Fibroblast of skin of right biceps (primary cell): ENCODE measurements around the gene CEL.

ENCODE experiments used
- DNase-seq: peaks from one replicate; pipeline ENCODE4 v3.0.0-alpha.2; 2013

Gene CEL

GRCh38 chr9:133106511-133107244, 44.9 kb downstream of the CEL start:
- no peak for DNase-seq

- no peak for DNase-seq
Measured at GRCh38 chr9:133107245-133107722, 45.5 kb downstream of the CEL start.

- no peak for DNase-seq
Measured at GRCh38 chr9:133107961-133108793, 46.4 kb downstream of the CEL start.

GRCh38 chr9:133108794-133109641, 47.2 kb downstream of the CEL start:
- no peak for DNase-seq

GRCh38 chr9:133109931-133110650, 48.3 kb downstream of the CEL start:
- no peak for DNase-seq

GRCh38 chr9:133111808-133112662, 50.3 kb downstream of the CEL start:
- no peak for DNase-seq

GRCh38 chr9:133112663-133113026, 50.9 kb downstream of the CEL start:
- DNase-seq: no peak

GRCh38 chr9:133113163-133113948, 51.6 kb downstream of the CEL start:
- peak; percentile 37 for DNase-seq

GRCh38 chr9:133113949-133114885, 52.4 kb downstream of the CEL start:
- no peak for DNase-seq

- DNase-seq: no peak
Measured at GRCh38 chr9:133114886-133115603, 53.3 kb downstream of the CEL start.

- DNase-seq: peak; percentile 47
Measured at GRCh38 chr9:133115604-133116345, 54.0 kb downstream of the CEL start.

- no peak for DNase-seq
Measured at GRCh38 chr9:133116346-133117231, 54.8 kb downstream of the CEL start.

- DNase-seq: no peak
Measured at GRCh38 chr9:133117271-133118178, 55.7 kb downstream of the CEL start.

- DNase-seq: no peak
Measured at GRCh38 chr9:133118179-133118520, 56.4 kb downstream of the CEL start.

GRCh38 chr9:133118568-133118967, 56.8 kb downstream of the CEL start:
- no peak for DNase-seq
